ENCODE data around the gene LETM1.

LETM1 gene

DNA sequence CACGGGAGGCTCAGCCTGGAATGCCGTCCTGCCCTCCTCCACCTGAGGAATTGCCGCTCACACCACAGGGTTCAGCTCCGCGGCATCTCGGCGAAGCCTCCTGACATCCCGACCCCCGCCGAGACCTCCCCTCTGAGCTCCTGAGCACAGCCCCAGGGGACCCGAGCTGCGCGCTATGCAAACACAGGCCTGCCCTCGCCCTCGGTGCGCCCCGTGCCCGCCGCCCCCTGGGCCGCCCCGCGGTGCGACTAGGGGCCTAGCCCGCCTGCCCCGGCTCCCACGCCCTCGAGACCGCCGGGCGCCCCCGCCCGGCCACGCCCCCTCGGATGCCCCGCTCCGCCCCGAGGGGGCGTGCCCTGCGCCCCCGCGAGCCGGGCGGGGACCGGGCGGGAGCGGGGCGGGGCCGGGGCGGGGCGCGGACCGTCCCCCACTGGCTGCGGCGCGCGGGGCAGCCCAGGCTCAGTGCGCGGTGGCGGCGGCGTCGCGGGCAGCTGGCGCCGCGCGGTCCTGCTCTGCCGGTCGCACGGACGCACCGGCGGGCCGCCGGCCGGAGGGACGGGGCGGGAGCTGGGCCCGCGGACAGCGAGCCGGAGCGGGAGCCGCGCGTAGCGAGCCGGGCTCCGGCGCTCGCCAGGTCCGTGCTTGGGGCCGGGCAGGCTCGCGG is 63.0 kb downstream of the LETM1 start, which contains the start of gene FGFR3:
Gene FGFR3, plus strand, starts transcription at position 462 of the 664 bp plus-strand sequence. CDS start 642 bp downstream, outside the sequence.
- DNase-seq = no peak

DNA sequence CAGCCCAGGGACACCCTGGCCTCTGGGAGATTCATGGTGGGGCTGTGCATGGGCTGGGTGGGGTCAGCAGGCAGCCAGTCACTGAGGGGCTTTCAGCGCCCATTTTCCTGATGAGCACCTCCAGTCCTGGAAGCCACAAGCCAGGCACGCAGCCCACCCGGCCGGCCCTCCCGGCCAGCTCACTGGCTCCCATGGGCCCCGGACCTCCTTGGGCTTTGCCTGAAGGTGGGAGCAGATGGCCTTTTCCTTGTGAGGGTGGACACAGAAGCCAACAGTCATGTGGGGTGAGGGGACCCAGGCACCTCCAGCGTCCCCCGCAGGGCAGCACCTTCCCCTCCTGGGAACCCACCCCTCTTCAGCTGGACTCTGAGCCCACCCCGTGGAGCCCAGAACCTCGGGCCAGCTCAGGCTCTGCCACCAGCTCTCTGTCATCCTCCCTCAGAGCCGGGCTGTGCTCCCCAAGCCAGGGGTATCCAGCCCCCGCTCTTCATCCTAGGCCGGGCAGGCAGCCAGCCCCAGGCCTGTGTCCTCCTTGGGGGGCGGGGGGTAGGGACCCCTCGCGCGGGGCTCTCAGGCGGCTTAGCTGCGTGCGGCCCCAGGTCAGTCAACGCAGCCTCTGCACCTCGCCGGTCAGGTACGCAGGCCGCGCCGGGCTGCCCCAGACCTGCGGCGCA is 63.7 kb downstream of the LETM1 start:
- DNase-seq = no peak

DNA sequence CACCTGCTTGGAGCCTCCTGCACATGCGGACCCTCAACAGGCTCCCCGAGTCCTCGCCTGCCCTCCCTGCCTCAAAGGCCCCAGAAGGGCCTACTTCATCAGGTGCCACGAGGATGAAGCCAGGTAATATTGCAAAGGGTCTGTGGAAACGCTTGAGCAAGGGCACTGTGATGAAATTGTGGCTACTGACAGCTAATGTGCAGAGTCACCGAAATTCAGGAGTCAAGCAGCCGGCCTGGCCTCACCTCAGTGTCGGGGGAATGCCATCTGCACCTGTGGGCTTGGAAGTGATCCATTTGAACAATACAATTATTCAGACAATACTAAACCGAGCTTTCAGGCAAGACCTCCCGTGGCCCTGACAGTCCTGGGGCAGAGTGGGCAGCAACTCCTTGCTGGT is 66.0 kb downstream of the LETM1 start:
- no peak for DNase-seq

DNA sequence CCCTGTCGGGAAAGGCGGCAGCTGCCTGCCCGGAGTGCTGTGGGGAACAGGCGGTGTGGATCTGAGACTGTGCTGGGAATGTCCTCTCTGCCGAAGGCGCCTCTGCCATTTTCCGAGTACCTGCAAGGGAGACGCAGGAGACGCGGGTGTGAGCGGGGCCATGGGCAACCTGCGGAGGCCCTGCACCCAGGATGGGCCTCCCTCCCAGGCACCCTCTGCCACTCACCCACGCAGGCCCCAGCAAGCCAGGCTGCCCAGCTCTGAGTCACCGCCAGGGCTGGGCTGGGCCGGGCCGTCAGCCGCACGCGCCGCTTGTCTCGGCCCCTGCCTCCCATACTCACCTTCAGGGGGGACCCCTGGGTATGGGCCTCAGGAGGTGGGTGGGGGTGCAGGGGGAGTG is 66.4 kb downstream of the LETM1 start:
- no peak for DNase-seq

DNA sequence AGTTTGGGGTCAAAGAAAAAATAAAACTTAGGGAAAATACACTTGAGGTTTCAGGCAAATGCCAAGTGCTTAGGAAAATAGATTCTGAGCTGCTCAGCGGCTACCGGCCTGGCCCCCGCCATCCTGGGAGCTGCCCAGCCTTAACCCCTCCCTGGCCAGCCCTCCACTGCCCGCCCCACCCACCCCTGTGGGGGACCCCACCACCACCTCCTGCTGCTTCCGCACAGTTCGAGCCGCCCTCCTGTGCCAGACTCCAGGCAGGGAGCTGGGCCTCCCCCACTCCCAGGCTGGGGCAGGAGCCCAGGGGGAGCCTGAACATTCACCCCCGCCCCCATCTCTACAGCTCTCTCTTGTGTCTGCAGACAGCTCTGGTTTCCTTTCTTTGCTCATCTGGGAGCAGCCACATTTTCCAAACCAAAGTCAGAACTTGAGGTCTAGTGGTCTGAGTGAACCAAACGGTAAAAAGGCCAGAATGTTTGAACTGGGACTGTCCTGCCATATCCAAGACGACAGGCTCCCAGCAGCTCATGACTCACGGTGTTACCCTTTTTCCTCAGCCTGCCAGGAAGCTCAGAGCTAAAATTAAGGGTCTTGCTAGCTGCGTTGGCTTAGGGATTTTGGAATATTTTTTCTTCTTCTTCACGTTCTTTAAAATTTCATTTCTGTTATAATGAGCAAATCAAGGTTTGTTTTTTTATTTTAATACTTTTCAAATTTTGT is 67.5 kb downstream of the LETM1 start:
- no peak for DNase-seq

DNA sequence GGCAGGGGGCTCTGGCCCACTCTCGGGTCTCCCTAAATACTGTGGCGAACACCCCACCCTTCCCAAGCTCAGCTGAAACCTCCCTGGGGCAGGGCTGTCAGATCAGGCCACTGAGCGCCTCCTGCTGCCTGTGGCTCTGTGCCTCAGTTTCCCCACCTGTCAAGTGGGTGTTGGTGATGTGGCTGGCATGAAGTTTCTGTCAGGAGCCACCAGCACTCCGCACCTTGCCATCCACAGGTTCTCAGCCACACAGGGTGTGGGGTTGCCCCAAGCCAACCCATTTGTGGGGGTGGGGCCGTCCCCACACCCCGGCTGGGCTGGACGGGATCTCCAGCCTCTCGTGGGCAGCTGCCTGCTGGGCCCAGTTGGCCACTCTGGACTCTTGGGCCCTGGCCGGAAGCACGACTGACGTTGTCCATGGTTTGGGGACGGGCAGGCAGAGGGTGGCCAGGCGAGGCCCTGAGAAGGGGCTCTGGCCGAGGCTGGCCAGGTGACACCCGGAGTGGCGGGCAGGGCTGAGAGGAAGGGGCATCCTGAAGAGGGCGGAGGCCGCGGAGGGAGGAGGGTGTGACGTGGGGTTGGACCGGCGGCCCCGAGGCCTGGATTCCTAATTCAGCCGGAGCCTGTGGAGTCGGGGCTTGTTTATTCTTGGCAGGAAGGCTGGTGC is 68.4 kb downstream of the LETM1 start:
- no peak for DNase-seq

DNA sequence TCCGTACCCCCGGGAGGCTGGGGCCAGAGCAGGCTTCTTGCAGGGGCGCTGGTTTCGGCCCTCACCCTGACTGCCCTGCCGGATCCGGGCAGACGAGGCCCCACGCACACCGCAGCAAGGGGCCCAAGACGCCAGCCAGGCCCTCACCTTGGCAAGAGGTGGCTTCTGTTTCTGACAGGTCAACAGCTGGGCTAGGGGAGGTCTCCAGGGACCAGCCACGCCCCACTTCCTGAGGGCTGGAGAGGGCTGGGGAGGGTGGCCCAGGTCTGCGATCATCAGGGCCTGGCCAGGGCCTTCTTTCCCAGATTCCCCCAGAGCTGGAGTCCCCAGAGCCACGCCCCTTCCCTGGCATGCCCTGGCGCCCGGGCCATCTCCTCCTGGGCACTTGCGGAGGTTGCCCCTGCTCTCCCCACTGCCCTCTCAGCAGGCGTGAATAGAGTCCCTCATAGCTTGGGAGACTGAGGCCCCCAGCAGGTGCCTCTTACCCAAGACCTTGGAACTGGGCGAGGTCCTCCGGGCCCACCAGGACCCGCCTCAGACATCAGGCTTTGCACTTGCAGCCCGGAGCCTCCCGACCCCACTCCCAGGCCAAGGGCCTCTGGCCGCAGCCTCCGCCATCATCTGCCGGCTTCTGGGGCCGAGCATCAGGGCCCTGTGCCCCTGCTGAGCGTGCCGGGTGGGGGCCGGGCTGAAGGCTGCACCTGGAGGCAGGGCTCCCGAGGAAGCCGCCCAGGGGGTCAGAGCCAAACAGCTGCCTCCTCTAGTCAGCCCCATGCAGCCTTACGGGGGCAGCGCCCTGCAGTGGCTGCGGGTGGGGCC is 69.2 kb downstream of the LETM1 start:
- DNase-seq = no peak

DNA sequence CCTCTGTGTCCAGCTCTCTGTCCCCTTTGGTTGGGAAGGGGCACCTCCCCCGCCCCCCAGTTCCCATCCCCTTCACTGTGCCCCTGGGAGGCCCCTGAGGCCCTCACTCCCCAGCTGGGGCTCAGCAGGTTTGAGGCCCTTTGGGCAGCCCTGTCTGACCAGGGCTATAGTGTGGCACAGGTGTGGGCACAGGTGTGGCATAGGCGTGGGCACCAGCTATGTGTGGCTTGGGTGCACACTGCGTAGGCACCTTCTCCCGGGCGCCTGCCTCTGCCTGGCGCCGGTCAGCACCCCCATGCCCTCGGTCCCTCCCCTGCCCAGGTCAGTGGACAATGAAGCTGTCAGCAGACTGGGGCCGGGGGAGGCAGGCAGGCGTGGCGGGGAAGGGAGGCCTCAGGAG is 70.4 kb downstream of the LETM1 start:
- no peak for DNase-seq

DNA sequence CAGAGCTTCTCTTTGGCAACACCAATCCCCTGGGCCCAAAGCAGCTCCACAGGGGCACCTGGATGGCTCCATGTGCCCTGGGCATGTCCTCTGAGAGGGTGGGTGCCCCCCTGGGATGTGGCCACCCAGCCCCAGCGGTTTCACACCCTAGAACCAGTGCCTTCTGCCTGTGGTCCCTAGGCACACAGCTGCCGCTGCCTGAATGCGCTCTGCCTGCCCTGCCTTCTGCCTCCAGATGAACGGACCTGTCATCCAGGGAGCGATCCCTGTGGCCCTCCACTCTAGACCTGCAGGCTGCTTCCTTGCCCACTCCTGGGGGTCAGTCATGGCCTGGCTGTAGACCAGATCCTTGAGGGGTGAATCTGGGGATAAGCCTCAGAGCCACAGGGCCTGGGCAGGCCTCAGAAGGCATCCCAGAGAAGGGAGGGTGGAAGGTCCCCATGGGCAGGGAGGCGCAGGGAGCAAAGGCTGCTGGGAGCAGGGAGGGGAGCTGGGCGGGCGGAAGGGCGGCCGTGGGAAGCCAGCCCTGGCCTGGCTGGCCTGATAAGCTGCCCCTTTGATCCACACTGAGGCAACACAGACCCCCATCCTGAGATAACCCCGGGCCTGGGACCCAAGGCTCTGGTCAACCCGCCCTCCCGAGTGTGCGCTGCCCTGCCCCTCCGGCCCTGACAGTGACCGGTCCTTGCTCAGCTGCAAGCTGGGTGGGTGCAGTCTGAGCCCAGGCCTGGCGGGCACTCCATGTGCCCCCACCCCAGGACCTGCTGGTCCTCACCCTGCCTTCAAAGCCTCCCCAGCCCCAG is 71.0 kb downstream of the LETM1 start:
- no peak for DNase-seq

DNA sequence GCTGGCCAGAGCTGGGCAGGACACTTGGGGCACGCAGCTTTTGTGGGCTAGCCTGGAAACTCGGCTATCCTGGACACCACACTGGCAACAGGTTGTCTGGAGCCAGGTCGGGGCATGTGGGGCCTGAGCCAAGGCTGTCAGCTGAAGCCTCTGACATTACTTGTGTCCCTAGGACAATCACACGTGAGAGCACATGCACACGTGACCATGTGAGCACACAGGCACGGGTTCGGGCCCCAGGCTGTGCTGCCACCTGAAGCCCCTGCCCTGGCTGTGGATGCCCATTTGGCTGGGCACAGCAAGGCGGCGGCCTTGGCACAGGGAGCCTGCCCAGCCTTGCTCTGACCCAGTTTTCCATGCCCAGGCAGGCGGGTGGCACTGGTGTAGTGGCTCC is 71.6 kb downstream of the LETM1 start:
- no peak for DNase-seq

DNA sequence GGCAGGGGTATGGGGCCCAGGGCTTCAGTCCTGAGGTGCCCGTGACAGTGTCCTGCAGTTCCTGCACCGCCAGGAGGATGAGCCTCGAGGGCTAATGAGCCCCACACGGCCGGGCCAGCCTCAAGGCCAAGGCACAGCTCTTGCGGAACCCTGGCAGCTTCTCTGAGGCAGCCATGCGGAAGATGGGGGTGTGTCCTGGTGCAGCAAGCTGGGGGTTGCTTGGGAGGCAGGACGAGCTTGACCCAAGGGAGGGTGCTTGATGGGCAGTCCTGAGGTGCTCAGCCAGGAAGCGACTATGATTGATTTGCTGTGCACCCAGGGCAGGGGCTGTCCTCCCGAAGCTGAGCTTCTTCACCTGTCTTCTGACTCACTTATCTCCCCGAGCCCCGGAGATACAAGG is 72.0 kb downstream of the LETM1 start:
- DNase-seq = no peak

DNA sequence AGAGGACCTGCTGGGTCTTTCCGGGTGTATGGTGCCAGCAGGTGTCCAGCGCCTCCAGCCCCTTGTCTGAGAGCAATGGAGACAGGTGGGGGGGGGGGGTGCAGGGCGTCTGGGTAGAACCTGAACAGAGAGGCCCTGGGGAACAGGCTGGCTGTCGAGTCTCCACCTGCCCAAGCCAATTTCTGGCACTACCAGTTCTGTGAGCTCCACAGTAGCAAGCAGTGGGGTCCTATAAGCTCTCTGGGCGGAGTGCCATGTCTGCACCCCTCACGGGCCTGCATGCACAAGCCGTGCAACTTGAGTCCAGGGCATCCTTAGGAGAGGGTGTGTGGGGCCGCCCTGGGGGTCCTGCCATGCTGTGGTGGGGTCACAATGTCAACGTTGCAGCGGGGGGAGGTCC is 72.9 kb downstream of the LETM1 start:
- DNase-seq = no peak

DNA sequence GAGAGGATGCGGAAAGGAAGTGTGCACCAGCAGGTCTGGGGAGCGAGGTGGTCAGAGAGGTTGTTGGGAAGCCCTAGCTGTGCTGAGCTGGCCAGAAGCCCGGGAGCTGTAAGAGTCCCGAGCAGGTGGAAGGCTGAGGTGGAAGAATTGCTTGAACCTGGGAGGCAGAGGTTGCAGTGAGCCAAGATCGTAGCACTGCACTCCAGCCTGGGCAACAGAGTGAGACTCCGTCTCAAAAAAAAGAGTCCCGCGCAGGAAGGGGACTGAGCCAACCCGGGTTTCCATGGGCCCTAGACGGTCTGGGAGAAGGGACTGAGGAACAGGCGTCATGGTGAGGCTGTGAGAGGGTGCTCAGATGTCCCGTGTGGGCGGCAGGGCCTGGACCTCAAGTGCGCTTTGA is 75.5 kb downstream of the LETM1 start:
- no peak for DNase-seq

DNA sequence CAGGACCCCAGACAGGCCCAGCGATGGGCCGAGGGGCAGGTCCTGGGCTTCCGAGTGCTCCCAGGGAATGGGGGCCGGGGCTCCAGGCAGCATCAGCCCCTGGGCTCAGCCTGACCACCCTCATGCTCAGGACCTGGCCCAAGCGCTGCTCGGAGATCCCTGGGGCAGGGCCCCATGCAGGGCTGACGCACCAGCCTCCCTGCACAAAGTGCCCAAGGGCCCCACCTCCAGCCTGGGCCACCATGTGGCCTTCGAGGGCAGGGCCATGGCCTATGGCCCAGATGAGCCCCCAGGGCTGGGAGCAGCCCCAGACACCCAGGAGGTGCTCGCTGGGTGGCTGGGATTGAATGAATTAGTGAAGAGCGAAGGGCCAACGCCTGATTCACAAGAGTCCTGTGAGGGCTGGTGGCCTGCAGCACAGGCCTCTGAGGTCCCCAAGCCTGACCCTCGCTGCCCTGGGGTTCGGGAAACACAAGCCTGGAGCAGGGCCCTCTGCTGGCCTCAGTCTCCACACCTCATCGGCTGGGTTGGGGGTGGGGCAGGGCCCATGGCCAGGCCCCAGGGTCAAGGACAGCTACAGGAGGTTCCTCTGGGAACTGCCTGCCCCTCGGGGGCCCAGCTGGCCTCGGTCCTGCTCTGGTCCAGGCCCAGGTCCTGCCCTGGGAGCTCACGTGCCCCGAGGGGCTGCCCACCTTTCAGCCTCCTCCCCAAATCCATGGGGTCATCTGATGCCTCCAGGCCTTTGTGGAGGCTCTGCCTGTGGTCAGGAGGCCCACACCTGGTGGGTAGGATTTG is 76.2 kb downstream of the LETM1 start:
- no peak for DNase-seq

DNA sequence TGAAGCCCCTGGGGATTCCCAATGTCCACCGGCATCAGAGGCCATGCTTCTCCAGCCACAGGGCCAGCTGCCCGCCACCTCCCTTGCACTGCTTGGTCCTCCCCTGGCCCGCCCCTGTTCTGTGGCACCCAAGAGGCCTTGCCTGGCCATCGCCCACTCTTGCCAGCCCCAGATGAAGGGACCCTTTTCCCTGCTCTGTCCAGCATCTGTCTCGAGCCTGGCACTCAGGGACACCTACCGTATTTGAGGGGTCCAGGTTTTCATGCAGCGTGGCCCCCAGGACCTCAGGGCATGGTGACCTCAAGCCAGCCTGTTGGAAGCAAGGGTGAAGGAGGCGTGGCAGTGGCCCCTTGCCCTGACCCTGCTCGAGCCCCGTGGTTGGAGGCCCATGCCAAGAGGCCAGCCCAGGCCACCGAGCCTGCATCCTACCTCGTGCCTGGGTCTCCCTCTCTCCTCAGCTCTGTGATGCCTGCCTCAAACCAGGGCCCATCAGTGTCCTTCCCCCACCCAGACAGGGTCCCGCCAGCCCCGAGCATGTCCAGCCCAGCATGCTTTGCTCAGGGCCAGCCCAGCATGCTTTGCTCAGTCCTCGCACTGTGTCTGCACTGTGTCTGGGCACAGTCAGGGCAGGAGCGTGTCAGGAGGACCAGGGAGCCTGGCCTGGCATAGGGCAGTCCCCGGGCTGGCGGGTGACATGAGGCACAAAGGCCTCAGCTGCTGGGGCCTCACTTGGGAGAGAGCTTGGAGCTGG is 77.1 kb downstream of the LETM1 start:
- no peak for DNase-seq

DNA sequence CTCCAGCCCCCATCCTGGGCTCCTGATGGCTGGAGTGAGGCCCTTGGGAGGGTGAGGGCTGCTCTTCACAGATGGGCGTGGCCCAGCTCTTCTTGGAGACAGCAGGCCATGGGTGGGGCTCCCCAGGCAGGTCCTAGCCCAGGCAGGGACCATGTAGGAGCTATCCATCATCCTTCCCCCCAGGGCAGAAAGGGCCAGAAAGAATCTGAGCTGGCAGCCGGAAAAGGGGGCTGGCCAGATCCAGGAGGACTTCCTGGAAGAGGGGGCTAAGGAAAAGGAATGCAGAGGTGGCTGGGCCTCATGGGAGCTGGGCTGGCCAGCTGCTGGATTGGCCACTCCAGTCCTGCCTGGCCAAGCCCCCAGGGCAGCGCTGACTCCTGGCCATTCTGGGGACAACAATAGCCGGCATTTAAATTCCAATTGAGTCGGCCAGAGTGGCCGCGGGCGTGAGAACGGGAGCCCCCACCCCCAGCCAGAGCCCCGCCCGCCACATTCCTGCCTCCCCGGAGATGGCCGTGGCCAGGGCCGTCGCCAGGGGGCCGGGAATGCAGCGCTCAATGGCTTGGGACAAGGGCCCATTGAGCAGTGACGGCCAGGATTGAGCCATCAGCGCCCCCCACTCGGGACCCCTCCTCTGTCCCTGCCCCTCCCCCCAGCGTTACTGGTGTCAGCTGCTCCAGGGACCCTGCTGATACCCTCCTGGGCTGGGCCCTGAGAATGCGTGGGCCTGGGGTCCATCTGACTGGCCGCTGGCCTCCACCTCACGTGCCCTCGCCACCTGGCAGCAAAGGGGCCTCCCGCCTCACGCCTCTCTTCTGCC is 77.9 kb downstream of the LETM1 start:
- DNase-seq = no peak

DNA sequence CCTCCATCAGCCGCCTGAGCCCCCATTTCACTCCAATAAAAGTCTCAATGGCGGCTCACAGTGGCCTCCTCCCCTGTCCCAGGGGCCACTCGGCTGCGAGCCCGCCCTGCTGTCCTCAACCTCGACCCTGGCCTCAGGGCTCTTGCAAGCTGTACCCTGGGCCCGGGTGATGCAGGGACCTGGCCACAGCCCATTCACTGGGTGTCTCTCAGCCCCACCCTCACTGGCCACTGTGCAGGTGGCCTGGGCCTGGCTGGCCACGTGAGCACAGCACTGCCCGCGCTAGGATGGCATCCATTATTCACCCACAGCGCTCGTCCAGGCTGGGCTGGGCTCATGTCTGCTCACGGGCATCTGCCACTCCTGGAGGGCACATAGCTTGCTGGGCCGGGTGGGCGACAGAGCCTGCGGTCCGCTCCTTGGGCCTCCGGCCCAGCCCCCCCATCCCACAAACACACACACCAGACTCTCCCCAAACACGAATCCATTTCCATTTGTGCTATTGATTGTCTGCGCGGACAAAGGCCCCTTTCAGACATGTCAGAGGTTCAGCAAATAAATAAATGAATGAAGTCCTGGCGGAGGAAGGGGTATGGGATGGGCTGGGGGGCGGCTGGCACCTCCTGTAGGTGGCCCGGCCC is 79.3 kb downstream of the LETM1 start:
- no peak for DNase-seq

DNA sequence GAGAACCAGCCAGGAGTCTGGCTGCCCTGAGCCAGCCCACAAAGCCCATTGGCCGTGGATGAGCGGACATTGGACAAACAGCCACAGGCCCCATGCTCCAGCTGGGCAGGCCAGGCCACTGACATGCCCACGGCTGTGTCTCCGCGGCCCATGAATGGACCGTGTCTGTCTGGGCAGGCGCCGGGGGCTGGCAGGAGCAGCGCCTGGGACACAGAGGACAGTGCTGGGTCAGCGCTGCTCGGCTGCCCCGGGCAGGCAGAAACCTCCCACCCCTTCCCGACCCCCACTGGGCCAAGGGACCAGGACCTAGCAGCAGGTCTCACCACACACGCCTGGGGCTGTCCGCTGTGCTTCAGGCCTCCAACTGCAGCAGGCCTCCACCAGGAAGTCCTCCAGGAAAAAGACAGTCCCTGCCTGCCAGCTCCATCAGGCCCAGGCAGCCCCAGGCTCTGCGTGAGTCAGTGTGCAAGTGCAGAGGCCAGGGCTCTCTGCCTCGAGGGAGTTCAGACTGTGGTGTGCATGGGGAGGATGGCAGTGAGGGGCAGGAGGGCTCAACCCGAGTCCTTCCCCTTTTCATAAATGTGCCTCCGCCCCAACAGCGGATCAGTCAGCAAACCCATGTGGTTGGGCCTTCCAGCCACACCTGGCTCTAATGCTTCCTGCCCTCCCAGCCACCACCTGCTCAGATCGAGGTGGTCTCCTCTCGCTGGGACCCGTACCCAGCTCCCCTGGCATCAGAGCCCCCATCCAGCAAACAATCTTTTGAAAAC is 80.0 kb downstream of the LETM1 start:
- DNase-seq = peak; percentile 82

Measured in MV-4-11 (cell line).